SK-N-SH (cell line): ENCODE results near the gene FAM20B.

Experiments used
- EZH2phosphoT487 ChIP-seq: fragments of 200-600 bp; sonication (generic); IDR thresholded peaks from 2 replicates; pipeline ENCODE4 v1.6.1; 2017; ENCODE audit warnings: low read depth, mixed run types, mild to moderate bottlenecking, antibody characterized with exemption, moderate library complexity, borderline replicate concordance
- TF ChIP-seq, protein P1 (sequence below): fragments of 200-600 bp; sonication (generic); IDR thresholded peaks from 2 replicates; pipeline ENCODE4 v1.6.1; 2017; ENCODE audit warnings: antibody characterized with exemption, mild to moderate bottlenecking, moderate library complexity

DNA sequence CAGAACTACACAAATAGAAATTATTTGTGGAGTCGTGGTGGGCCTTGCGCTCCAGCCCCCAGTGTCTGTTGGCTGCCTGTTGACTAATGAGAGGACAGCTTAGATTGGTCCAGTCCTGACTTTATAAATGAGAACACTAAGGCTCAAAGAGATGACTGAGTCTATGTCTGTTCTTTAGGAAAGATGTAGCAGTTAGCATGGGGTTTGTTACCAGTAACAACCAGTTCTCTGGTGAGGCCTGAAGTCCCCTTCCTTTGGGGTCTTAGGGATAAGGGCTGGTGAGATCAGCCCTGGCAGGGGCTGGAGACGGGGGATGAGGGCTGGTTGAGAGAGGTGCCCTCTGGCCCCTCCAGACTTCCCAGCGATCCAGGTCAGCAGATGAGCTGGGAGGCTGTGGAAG, 65.2 kb downstream of the FAM20B start:
- TF ChIP-seq, protein P1, sequence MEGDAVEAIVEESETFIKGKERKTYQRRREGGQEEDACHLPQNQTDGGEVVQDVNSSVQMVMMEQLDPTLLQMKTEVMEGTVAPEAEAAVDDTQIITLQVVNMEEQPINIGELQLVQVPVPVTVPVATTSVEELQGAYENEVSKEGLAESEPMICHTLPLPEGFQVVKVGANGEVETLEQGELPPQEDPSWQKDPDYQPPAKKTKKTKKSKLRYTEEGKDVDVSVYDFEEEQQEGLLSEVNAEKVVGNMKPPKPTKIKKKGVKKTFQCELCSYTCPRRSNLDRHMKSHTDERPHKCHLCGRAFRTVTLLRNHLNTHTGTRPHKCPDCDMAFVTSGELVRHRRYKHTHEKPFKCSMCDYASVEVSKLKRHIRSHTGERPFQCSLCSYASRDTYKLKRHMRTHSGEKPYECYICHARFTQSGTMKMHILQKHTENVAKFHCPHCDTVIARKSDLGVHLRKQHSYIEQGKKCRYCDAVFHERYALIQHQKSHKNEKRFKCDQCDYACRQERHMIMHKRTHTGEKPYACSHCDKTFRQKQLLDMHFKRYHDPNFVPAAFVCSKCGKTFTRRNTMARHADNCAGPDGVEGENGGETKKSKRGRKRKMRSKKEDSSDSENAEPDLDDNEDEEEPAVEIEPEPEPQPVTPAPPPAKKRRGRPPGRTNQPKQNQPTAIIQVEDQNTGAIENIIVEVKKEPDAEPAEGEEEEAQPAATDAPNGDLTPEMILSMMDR: no peak
- no peak for TF ChIP-seq EZH2phosphoT487
